ENCODE measurements around the gene RFX1. TPM values are rescaled to one million over a fixed set of nuclear protein-coding genes. Genes with fewer than 3 reads are reported as not detected.

The RFX1 gene
- total and polyA plus RNA-seq, 2 experiments from 2014 or later = 8.9 to 11.8 TPM

GRCh38 chr19:14033946-14034345, 27.8 kb upstream of the RFX1 start (continued):
- TF ChIP-seq, protein P1, sequence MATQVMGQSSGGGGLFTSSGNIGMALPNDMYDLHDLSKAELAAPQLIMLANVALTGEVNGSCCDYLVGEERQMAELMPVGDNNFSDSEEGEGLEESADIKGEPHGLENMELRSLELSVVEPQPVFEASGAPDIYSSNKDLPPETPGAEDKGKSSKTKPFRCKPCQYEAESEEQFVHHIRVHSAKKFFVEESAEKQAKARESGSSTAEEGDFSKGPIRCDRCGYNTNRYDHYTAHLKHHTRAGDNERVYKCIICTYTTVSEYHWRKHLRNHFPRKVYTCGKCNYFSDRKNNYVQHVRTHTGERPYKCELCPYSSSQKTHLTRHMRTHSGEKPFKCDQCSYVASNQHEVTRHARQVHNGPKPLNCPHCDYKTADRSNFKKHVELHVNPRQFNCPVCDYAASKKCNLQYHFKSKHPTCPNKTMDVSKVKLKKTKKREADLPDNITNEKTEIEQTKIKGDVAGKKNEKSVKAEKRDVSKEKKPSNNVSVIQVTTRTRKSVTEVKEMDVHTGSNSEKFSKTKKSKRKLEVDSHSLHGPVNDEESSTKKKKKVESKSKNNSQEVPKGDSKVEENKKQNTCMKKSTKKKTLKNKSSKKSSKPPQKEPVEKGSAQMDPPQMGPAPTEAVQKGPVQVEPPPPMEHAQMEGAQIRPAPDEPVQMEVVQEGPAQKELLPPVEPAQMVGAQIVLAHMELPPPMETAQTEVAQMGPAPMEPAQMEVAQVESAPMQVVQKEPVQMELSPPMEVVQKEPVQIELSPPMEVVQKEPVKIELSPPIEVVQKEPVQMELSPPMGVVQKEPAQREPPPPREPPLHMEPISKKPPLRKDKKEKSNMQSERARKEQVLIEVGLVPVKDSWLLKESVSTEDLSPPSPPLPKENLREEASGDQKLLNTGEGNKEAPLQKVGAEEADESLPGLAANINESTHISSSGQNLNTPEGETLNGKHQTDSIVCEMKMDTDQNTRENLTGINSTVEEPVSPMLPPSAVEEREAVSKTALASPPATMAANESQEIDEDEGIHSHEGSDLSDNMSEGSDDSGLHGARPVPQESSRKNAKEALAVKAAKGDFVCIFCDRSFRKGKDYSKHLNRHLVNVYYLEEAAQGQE (IDR thresholded peaks at IDR 0.05; ENCODE audit: unreplicated experiment) = no peak
- no peak for TF ChIP-seq EZH2 (IDR thresholded peaks at IDR 0.05; ENCODE audit: low read depth, unreplicated experiment)
- no peak for TF ChIP-seq NANOG (IDR thresholded peaks at IDR 0.05; ENCODE audit: borderline replicate concordance)
- no peak for TF ChIP-seq STAT1 (IDR thresholded peaks at IDR 0.05; ENCODE audit: unreplicated experiment)

- Histone ChIP-seq H3K4me1 (ENCODE audit: insufficient read depth) (peaks cover 4% of the 10 kb centered on the region; the same call in 1 of the 2 replicates), H2AFZ (peak within 1 kb of the TSS; percentile 100), H4K20me1 (replicated peaks; ENCODE audit: insufficient read depth) (no peaks in the 10 kb centered on the region), H3K4me3 (peak within 1 kb of the TSS; percentile 90), H3K4me2 (peak within 1 kb of the TSS; percentile 92), H3K36me3 (ENCODE audit: insufficient read depth) (no peaks in the 10 kb centered on the region), H3K79me2 (replicated peaks; ENCODE audit: insufficient read depth) (no peaks in the 10 kb centered on the region), H3F3A (replicated peaks; ENCODE audit: low read depth) (peaks cover 8% of the 10 kb centered on the region; the same call in 1 of the 2 replicates), H3K9me2 (ENCODE audit: insufficient read depth) (no peaks in the 10 kb centered on the region), H3K27me3 (ENCODE audit: insufficient read depth) (peaks cover 10% of the 10 kb centered on the region; the same call in 1 of the 2 replicates), H3K27ac (ENCODE audit: low read depth) (no peak within 1 kb of the TSS)
- H3K27ac Mint-ChIP-seq = no peak within 1 kb of the TSS
- H3K4me3 Mint-ChIP-seq = peak within 1 kb of the TSS; percentile 75
- H3K27me3 Mint-ChIP-seq (ENCODE audit: insufficient read depth, low read depth, poor library complexity) = peaks cover 16% of the 10 kb centered on the region
- no peaks in the 10 kb centered on the region; the same call in 2 of the 3 replicates for H3K36me3 Mint-ChIP-seq (ENCODE audit: low read depth)
- peaks cover 4% of the 10 kb centered on the region for H3K4me1 Mint-ChIP-seq
- peak; percentile 80 for DNase-seq (ENCODE audit: low spot score)
- ATAC-seq = peak; percentile 83
- no peaks in the 10 kb centered on the region for H3K9me3 Mint-ChIP-seq
- TF ChIP-seq, protein P2, sequence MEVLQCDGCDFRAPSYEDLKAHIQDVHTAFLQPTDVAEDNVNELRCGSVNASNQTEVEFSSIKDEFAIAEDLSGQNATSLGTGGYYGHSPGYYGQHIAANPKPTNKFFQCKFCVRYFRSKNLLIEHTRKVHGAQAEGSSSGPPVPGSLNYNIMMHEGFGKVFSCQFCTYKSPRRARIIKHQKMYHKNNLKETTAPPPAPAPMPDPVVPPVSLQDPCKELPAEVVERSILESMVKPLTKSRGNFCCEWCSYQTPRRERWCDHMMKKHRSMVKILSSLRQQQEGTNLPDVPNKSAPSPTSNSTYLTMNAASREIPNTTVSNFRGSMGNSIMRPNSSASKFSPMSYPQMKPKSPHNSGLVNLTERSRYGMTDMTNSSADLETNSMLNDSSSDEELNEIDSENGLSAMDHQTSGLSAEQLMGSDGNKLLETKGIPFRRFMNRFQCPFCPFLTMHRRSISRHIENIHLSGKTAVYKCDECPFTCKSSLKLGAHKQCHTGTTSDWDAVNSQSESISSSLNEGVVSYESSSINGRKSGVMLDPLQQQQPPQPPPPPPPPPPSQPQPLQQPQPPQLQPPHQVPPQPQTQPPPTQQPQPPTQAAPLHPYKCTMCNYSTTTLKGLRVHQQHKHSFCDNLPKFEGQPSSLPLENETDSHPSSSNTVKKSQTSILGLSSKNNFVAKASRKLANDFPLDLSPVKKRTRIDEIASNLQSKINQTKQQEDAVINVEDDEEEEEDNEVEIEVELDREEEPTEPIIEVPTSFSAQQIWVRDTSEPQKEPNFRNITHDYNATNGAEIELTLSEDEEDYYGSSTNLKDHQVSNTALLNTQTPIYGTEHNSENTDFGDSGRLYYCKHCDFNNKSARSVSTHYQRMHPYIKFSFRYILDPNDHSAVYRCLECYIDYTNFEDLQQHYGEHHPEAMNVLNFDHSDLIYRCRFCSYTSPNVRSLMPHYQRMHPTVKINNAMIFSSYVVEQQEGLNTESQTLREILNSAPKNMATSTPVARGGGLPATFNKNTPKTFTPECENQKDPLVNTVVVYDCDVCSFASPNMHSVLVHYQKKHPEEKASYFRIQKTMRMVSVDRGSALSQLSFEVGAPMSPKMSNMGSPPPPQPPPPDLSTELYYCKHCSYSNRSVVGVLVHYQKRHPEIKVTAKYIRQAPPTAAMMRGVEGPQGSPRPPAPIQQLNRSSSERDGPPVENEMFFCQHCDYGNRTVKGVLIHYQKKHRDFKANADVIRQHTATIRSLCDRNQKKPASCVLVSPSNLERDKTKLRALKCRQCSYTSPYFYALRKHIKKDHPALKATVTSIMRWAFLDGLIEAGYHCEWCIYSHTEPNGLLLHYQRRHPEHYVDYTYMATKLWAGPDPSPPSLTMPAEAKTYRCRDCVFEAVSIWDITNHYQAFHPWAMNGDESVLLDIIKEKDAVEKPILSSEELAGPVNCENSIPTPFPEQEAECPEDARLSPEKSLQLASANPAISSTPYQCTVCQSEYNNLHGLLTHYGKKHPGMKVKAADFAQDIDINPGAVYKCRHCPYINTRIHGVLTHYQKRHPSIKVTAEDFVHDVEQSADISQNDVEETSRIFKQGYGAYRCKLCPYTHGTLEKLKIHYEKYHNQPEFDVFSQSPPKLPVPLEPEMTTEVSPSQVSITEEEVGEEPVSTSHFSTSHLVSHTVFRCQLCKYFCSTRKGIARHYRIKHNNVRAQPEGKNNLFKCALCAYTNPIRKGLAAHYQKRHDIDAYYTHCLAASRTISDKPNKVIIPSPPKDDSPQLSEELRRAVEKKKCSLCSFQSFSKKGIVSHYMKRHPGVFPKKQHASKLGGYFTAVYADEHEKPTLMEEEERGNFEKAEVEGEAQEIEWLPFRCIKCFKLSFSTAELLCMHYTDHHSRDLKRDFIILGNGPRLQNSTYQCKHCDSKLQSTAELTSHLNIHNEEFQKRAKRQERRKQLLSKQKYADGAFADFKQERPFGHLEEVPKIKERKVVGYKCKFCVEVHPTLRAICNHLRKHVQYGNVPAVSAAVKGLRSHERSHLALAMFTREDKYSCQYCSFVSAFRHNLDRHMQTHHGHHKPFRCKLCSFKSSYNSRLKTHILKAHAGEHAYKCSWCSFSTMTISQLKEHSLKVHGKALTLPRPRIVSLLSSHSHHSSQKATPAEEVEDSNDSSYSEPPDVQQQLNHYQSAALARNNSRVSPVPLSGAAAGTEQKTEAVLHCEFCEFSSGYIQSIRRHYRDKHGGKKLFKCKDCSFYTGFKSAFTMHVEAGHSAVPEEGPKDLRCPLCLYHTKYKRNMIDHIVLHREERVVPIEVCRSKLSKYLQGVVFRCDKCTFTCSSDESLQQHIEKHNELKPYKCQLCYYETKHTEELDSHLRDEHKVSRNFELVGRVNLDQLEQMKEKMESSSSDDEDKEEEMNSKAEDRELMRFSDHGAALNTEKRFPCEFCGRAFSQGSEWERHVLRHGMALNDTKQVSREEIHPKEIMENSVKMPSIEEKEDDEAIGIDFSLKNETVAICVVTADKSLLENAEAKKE (CRISPR knock-in tag; IDR thresholded peaks at IDR 0.05) = no peak
- TF ChIP-seq CTCF (conservative IDR thresholded peaks at IDR 0.05; ENCODE audit: low read depth in 2 of 2) (peak; percentile 74 to 79), EZH2phosphoT487 (IDR thresholded peaks at IDR 0.05; ENCODE audit: unreplicated experiment) (no peak), CREB1 (CRISPR knock-in tag; IDR thresholded peaks at IDR 0.05; ENCODE audit: low read depth) (no peak)
- TF ChIP-seq, protein P1 (IDR thresholded peaks at IDR 0.05; ENCODE audit: unreplicated experiment) = no peak
Observed at GRCh38 chr19:14031719-14032480, 25.8 kb upstream of the RFX1 start, which contains the start of gene IL27RA. Gene IL27RA (plus strand): TSS chr19:14031762. CDS start chr19:14031873, 111 bp downstream.
